Skeletal muscle cell (primary cell): ENCODE results near the gene AATF.

Experiments
- DNase-seq: peaks from one replicate; pipeline ENCODE4 v3.0.0-alpha.2; 2010; ENCODE audit warnings: low read depth
- H3K4me3 ChIP-seq: 2 replicates; pipeline ENCODE4 v1.5.1; 2011; ENCODE audit warnings: low read depth, mild to moderate bottlenecking, control low read depth, low read length, moderate library complexity

AATF gene

GRCh38 chr17:36948717-36949460 lies at the start of gene AATF:
Gene AATF (plus strand): TSS chr17:36948954. CDS start chr17:36949126, 172 bp downstream.
- peak within 1 kb of the TSS; percentile 66 for H3K4me3 ChIP-seq
- DNase-seq: peak; percentile 81

- DNase-seq: no peak
Observed at GRCh38 chr17:36899250-36900159, 49.2 kb upstream of the AATF start.

GRCh38 chr17:36900160-36900512 lies 48.6 kb upstream of the AATF start:
- no peak overlapping the region for H3K4me3 ChIP-seq
- DNase-seq: no peak

More at GRCh38 chr17:36899250-36900159, 49.2 kb upstream of the AATF start:
- no peak overlapping the region for H3K4me3 ChIP-seq

GRCh38 chr17:36901506-36901905 lies 47.2 kb upstream of the AATF start:
- no peak for DNase-seq
- H3K4me3 ChIP-seq: no peak overlapping the region

- no peak overlapping the region for H3K4me3 ChIP-seq
- no peak for DNase-seq
Observed at GRCh38 chr17:36907407-36907806, 41.3 kb upstream of the AATF start.

GRCh38 chr17:36910513-36910912 lies 38.2 kb upstream of the AATF start:
- no peak overlapping the region for H3K4me3 ChIP-seq
- DNase-seq: no peak

GRCh38 chr17:36911001-36911400 lies 37.8 kb upstream of the AATF start:
- H3K4me3 ChIP-seq: no peak overlapping the region
- no peak for DNase-seq

- no peak for DNase-seq
- H3K4me3 ChIP-seq: no peak overlapping the region
Observed at GRCh38 chr17:36913132-36913531, 35.6 kb upstream of the AATF start.

- H3K4me3 ChIP-seq: no peak overlapping the region
- DNase-seq: peak; percentile 11
Observed at GRCh38 chr17:36918211-36918691, 30.5 kb upstream of the AATF start.

- no peak for DNase-seq
- no peak overlapping the region for H3K4me3 ChIP-seq
Observed at GRCh38 chr17:36919407-36919968, 29.3 kb upstream of the AATF start.

- no peak for DNase-seq
- no peak overlapping the region for H3K4me3 ChIP-seq
Observed at GRCh38 chr17:36920032-36921005, 28.4 kb upstream of the AATF start.

- H3K4me3 ChIP-seq: no peak overlapping the region
- peak; percentile 15 for DNase-seq
Observed at GRCh38 chr17:36921095-36921851, 27.5 kb upstream of the AATF start.

- no peak for DNase-seq
- no peak overlapping the region for H3K4me3 ChIP-seq
Observed at GRCh38 chr17:36922175-36922574, 26.6 kb upstream of the AATF start.

- H3K4me3 ChIP-seq: no peak overlapping the region
- no peak for DNase-seq
Observed at GRCh38 chr17:36923814-36924221, 24.9 kb upstream of the AATF start.

- H3K4me3 ChIP-seq: no peak overlapping the region
- DNase-seq: no peak
Observed at GRCh38 chr17:36926226-36926625, 22.5 kb upstream of the AATF start.

- no peak overlapping the region for H3K4me3 ChIP-seq
- DNase-seq: no peak
Observed at GRCh38 chr17:36926701-36927100, 22.1 kb upstream of the AATF start.

- no peak for DNase-seq
- no peak overlapping the region for H3K4me3 ChIP-seq
Observed at GRCh38 chr17:36928471-36929345, 20.0 kb upstream of the AATF start.
